Spleen (tissue), 11 donors: ENCODE data around the gene DIO1. TPM values are rescaled to one million over a fixed set of nuclear protein-coding genes. Genes with fewer than 3 reads are reported as not detected.

Experiments
- DNase-seq: peaks from one replicate; pipeline ENCODE4 v3.0.0-alpha.2; 2020
- H3K27ac ChIP-seq, 8 donors: fragments of 200-600 bp; sonication (generic) in 7 of 8; 1 replicate in 4 of 8; 2 replicates in 4 of 8; pipeline versions ENCODE4 v1.5.0 to v1.8.0; 2016 to 2021; ENCODE audit warnings: inconsistent platforms in 4 of 8, mild to moderate bottlenecking in 4 of 8, moderate library complexity in 1 of 8
- H3K27me3 ChIP-seq, 7 donors: fragments of 200-600 bp; sonication (generic) in 6 of 7; replicated peaks in 1 of 7; 1 replicate in 4 of 7; 2 replicates in 3 of 7; pipeline versions ENCODE4 v1.5.0 to v1.8.0; 2016 to 2021; ENCODE audit warnings: inconsistent platforms in 3 of 7, mild to moderate bottlenecking in 1 of 7
- H3K36me3 ChIP-seq, 6 donors: fragments of 200-600 bp; sonication (generic) in 5 of 6; 1 replicate in 4 of 6; 2 replicates in 2 of 6; pipeline versions ENCODE4 v1.5.0 to v1.8.0; 2016 to 2021; ENCODE audit warnings: inconsistent platforms in 2 of 6
- H3K4me1 ChIP-seq, 6 donors: fragments of 200-600 bp; sonication (generic) in 5 of 6; 1 replicate in 3 of 6; 2 replicates in 3 of 6; pipeline versions ENCODE4 v1.5.0 to v1.8.0; 2016 to 2021; ENCODE audit warnings: inconsistent platforms in 3 of 6
- H3K4me3 ChIP-seq, 8 donors: fragments of 200-600 bp; sonication (generic) in 7 of 8; 1 replicate in 4 of 8; 2 replicates in 4 of 8; pipeline versions ENCODE4 v1.5.0 to v1.8.0; 2016 to 2021; ENCODE audit warnings: inconsistent platforms in 4 of 8, mild to moderate bottlenecking in 4 of 8, moderate library complexity in 2 of 8
- H3K9me3 ChIP-seq, 8 donors: fragments of 200-600 bp; sonication (generic) in 7 of 8; 1 replicate in 4 of 8; 2 replicates in 4 of 8; pipeline versions ENCODE4 v1.5.0 to v1.8.0; 2016 to 2021; ENCODE audit warnings: inconsistent platforms in 4 of 8
- CTCF ChIP-seq, 11 experiments: fragments of 200-600 bp in 7 of 11; fragments of 450-650 bp in 4 of 11; sonication (generic) in 4 of 11; IDR thresholded peaks in 8 of 11; conservative IDR thresholded peaks in 3 of 11; 1 replicate in 7 of 11; 2 replicates in 4 of 11; pipeline versions ENCODE4 v1.4.0 to v1.8.0; 2016 to 2021; ENCODE audit warnings: antibody characterized with exemption in 11 of 11, inconsistent platforms in 4 of 11, mild to moderate bottlenecking in 1 of 11
- POLR2A ChIP-seq, 3 donors: fragments of 450-650 bp; IDR thresholded peaks; one replicate each; pipeline ENCODE4 v1.5.1; 2017; ENCODE audit warnings: antibody characterized with exemption in 3 of 3, mild to moderate bottlenecking in 1 of 3
- POLR2AphosphoS5 ChIP-seq, 3 donors: sonication (generic); formaldehyde crosslinking; IDR thresholded peaks; one replicate each; pipeline ENCODE4 v1.5.1; 2017; ENCODE audit warnings: antibody characterized with exemption in 3 of 3
- WGBS, 5 donors: extraction: QIAGEN DNeasy Blood & Tissue Kit in 3 of 5; methylation state at CpG; one replicate each; pipeline versions ENCODE4 v1.1.5 to v1.1.7; 2013 to 2018; 5-methylcytosine and 5-hydroxymethylcytosine counted together
- intact Hi-C: fragments of 100-400 bp; cut with DNase I; formaldehyde crosslinking; loops from one replicate; pipeline ENCODE4 v1.15.0; 2023; ENCODE audit warnings: low total_unique reads
- polyA plus RNA-seq, 3 donors: library from polyadenylated mRNA; stranded (reverse); fragments of 200-250 nt; gene quantifications; one replicate each; pipeline ENCODE4 v1.2.1, GENCODE V29; 2013
- total RNA-seq, 7 donors: library from RNA; depleted of rRNA in 3 of 7; stranded (reverse); fragments of >200 nt in 3 of 7; fragmentation: NEBNext Ultra II Directional in 4 of 7; extraction: Animal tissue kit (Norgen Biotek cat#: 25700) in 4 of 7; gene quantifications; one replicate each; pipeline versions ENCODE4 v1.1.0 to v1.2.1, GENCODE V29; 2016 to 2021
- donor health status: healthy with polysubstance abuse.
- donor health status: DM: no; HTN: no; CAD: no; lungs with moderate emphysema.
- donor health status: DM: no; HTN: no; CAD: no.
- donor health status: Bipolar disorder and iron deficiency.
- donor health status: healthy.
- donor health status: DM: no; HTN: no; CAD: no.
- donor health status: DM: yes; HTN: yes; CAD: no.

DIO1 gene
- total and polyA plus RNA-seq, 10 donors, result 0.04 to 1.6 (median 0.19) TPM; not detected in 3

GRCh38 chr1:53927376-53927881, 33.4 kb downstream of the DIO1 start:
- H3K27me3 ChIP-seq, result no peaks in the 10 kb centered on the region
- 90 to 97% (median 91%) methylated on average over 2 of the region's 2 CpGs for WGBS, 5 donors

DNA sequence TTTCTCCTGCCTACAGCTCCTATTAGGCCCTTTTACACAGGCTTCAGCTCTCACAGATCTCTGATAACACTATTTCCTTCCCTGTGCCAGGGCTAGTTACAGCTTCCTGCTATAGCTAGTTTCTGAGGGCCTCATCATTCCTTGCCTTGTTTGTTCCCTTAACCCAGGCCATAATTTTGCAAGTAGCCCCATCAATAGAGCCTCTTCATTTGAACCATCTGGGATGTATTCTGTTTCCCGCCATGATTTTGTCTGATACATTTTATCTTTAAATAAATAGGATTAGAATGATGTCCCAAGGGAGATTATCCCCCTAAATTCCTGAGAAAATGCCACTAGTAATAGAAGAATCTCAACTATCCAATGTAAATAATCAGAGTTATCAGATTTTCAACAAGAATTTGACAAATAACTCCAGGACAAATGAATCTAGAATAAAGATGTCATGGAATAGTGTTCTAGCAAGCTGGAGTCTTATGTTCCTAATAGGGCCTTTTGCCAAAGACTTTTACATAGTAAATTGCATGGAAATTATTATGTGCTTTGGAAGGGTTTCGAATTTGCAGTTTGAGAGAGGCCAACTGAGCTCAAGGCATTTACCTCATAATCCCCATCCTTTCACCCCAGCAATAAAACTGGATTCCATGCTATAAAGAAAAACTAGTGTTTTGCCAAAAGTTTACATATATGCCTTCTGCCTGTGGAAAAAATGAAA, 35.4 kb downstream of the DIO1 start:
- Histone ChIP-seq H3K27ac (no peak overlapping the region), H3K4me1 (no peaks in the 10 kb centered on the region), H3K36me3 (peaks cover 0 to 74% (median 28%) of the 10 kb centered on the region in 6 donors), H3K9me3 (peaks cover 0 to 24% (median 16%) of the 10 kb centered on the region in 8 donors), H3K4me3 (no peak overlapping the region), H3K27me3 (no peaks in the 10 kb centered on the region)
- WGBS, 5 donors, result 92 to 97% (median 97%) methylated on average over 2 of the region's 2 CpGs
- intact Hi-C loops, result no loop called here
- no peak for DNase-seq
- no peak for TF ChIP-seq CTCF (IDR thresholded peaks at IDR 0.05 in 8 of 11, conservative IDR thresholded peaks at IDR 0.05 in 3 of 11)
- no peak for TF ChIP-seq POLR2AphosphoS5 (IDR thresholded peaks at IDR 0.05)
- TF ChIP-seq POLR2A (IDR thresholded peaks at IDR 0.05), result no peak

More at GRCh38 chr1:53927376-53927881, 33.4 kb downstream of the DIO1 start:
- Histone ChIP-seq H3K9me3 (peaks cover 0 to 12% (median 6%) of the 10 kb centered on the region in 8 donors), H3K4me1 (no peaks in the 10 kb centered on the region), H3K36me3 (peaks cover 0 to 84% (median 34%) of the 10 kb centered on the region in 6 donors), H3K4me3 (no peak overlapping the region), H3K27ac (no peak overlapping the region)
- intact Hi-C loops, result no loop called here
- DNase-seq, result no peak
- TF ChIP-seq CTCF (IDR thresholded peaks at IDR 0.05 in 8 of 11, conservative IDR thresholded peaks at IDR 0.05 in 3 of 11) (no peak), POLR2A (IDR thresholded peaks at IDR 0.05) (no peak), POLR2AphosphoS5 (IDR thresholded peaks at IDR 0.05) (no peak)

- no peaks in the 10 kb centered on the region for H3K27me3 ChIP-seq
- 94 to 97% (median 96%) methylated on average over 3 of the region's 3 CpGs for WGBS, 5 donors
- H3K9me3 ChIP-seq, result peaks cover 0 to 32% (median 22%) of the 10 kb centered on the region in 8 donors
- intact Hi-C loops, result no loop called here
- no peaks in the 10 kb centered on the region for H3K4me1 ChIP-seq
- H3K27ac ChIP-seq, result no peak overlapping the region
- DNase-seq, result no peak
- no peak overlapping the region for H3K4me3 ChIP-seq
- peaks cover 0 to 74% (median 31%) of the 10 kb centered on the region in 6 donors for H3K36me3 ChIP-seq
- TF ChIP-seq CTCF (IDR thresholded peaks at IDR 0.05 in 8 of 11, conservative IDR thresholded peaks at IDR 0.05 in 3 of 11) (no peak), POLR2A (IDR thresholded peaks at IDR 0.05) (no peak), POLR2AphosphoS5 (IDR thresholded peaks at IDR 0.05) (no peak)
Observed at GRCh38 chr1:53930932-53931331, 36.9 kb downstream of the DIO1 start.

GRCh38 chr1:53931523-53931922, 37.5 kb downstream of the DIO1 start:
- WGBS, 5 donors, result 91 to 98% (median 98%) methylated on average over 2 of the region's 2 CpGs
- intact Hi-C loops, result no loop called here
- no peak for DNase-seq
- H3K4me1 ChIP-seq, result no peaks in the 10 kb centered on the region
- H3K36me3 ChIP-seq, result peaks cover 0 to 74% (median 33%) of the 10 kb centered on the region in 6 donors
- H3K9me3 ChIP-seq, result peaks cover 0 to 32% (median 22%) of the 10 kb centered on the region in 8 donors
- H3K27me3 ChIP-seq, result no peaks in the 10 kb centered on the region
- TF ChIP-seq POLR2AphosphoS5 (IDR thresholded peaks at IDR 0.05) (no peak), POLR2A (IDR thresholded peaks at IDR 0.05) (no peak), CTCF (IDR thresholded peaks at IDR 0.05 in 8 of 11, conservative IDR thresholded peaks at IDR 0.05 in 3 of 11) (no peak)
- H3K4me3 ChIP-seq, result no peak overlapping the region
- H3K27ac ChIP-seq, result no peak overlapping the region
